H1 (cell line): Measurements from ENCODE around the gene FAM98A. TPM values are rescaled to one million over a fixed set of nuclear protein-coding genes. Genes with fewer than 3 reads are reported as not detected.

Source experiments
- GABPA ChIP-seq: IDR thresholded peaks from 2 replicates; pipeline ENCODE4 v1.6.1; 2011; ENCODE audit warnings: mild to moderate bottlenecking, low read length, moderate library complexity, borderline replicate concordance; ENCODE audit not compliant: insufficient read depth
- SP4 ChIP-seq: IDR thresholded peaks from 2 replicates; pipeline ENCODE4 v1.6.1; 2012; ENCODE audit warnings: low read length, inconsistent platforms
- polyA plus RNA-seq, 7 experiments: library from polyadenylated mRNA; depleted of rRNA in 3 of 7; stranded (reverse) in 5 of 7; unstranded in 2 of 7; fragments of >200 nt in 5 of 7; fragments of 200-250 nt in 2 of 7; gene quantifications; 1 replicate in 5 of 7; 2 replicates in 1 of 7; 4 replicates in 1 of 7; pipeline versions ENCODE4 v1.2.1 to v1.2.3, GENCODE V29; 2011 to 2013; ENCODE audit warnings: missing spikeins in 2 of 7, mixed read lengths in 2 of 7
- total RNA-seq: library from RNA; stranded (reverse); fragmentation: NEBNext Ultra II Directional; extraction: Animal tissue kit (Norgen Biotek cat#: 25700); gene quantifications from 2 replicates; pipeline ENCODE4 v1.2.1, GENCODE V29; 2021
- TF ChIP-seq, protein P1 (sequence below): fragments of 300-600 bp; sonication (generic); IDR thresholded peaks from 2 replicates; pipeline ENCODE4 v1.7.1; 2012; ENCODE audit warnings: low read length, moderate library complexity, mild to moderate bottlenecking, inconsistent platforms; ENCODE audit not compliant: insufficient replicate concordance

The FAM98A gene
- total and polyA plus RNA-seq, 2 of the 8 experiments (the other 6 are each of a cell fraction or from before 2014, with no cell fraction given), result 53.2 to 103 TPM

DNA sequence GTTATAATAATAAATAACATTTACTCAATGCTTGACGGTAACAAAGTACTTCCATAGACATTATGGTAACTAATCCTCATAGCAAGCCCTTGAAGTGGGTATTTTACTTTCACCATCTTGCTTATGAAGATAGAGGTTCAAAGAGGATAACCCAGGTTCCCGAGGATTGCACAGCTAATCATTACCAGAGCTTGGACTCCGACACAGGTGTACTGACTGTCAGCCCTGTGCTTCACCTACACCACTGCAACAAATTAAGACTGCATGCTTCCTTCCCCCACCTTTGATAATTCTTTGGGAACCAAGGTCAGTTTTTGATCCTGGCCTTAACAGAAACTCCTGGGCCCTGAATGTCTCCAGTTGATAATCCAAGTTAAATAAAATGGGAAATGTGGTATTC, 48.9 kb downstream of the FAM98A start (continued):
- TF ChIP-seq, protein P1, sequence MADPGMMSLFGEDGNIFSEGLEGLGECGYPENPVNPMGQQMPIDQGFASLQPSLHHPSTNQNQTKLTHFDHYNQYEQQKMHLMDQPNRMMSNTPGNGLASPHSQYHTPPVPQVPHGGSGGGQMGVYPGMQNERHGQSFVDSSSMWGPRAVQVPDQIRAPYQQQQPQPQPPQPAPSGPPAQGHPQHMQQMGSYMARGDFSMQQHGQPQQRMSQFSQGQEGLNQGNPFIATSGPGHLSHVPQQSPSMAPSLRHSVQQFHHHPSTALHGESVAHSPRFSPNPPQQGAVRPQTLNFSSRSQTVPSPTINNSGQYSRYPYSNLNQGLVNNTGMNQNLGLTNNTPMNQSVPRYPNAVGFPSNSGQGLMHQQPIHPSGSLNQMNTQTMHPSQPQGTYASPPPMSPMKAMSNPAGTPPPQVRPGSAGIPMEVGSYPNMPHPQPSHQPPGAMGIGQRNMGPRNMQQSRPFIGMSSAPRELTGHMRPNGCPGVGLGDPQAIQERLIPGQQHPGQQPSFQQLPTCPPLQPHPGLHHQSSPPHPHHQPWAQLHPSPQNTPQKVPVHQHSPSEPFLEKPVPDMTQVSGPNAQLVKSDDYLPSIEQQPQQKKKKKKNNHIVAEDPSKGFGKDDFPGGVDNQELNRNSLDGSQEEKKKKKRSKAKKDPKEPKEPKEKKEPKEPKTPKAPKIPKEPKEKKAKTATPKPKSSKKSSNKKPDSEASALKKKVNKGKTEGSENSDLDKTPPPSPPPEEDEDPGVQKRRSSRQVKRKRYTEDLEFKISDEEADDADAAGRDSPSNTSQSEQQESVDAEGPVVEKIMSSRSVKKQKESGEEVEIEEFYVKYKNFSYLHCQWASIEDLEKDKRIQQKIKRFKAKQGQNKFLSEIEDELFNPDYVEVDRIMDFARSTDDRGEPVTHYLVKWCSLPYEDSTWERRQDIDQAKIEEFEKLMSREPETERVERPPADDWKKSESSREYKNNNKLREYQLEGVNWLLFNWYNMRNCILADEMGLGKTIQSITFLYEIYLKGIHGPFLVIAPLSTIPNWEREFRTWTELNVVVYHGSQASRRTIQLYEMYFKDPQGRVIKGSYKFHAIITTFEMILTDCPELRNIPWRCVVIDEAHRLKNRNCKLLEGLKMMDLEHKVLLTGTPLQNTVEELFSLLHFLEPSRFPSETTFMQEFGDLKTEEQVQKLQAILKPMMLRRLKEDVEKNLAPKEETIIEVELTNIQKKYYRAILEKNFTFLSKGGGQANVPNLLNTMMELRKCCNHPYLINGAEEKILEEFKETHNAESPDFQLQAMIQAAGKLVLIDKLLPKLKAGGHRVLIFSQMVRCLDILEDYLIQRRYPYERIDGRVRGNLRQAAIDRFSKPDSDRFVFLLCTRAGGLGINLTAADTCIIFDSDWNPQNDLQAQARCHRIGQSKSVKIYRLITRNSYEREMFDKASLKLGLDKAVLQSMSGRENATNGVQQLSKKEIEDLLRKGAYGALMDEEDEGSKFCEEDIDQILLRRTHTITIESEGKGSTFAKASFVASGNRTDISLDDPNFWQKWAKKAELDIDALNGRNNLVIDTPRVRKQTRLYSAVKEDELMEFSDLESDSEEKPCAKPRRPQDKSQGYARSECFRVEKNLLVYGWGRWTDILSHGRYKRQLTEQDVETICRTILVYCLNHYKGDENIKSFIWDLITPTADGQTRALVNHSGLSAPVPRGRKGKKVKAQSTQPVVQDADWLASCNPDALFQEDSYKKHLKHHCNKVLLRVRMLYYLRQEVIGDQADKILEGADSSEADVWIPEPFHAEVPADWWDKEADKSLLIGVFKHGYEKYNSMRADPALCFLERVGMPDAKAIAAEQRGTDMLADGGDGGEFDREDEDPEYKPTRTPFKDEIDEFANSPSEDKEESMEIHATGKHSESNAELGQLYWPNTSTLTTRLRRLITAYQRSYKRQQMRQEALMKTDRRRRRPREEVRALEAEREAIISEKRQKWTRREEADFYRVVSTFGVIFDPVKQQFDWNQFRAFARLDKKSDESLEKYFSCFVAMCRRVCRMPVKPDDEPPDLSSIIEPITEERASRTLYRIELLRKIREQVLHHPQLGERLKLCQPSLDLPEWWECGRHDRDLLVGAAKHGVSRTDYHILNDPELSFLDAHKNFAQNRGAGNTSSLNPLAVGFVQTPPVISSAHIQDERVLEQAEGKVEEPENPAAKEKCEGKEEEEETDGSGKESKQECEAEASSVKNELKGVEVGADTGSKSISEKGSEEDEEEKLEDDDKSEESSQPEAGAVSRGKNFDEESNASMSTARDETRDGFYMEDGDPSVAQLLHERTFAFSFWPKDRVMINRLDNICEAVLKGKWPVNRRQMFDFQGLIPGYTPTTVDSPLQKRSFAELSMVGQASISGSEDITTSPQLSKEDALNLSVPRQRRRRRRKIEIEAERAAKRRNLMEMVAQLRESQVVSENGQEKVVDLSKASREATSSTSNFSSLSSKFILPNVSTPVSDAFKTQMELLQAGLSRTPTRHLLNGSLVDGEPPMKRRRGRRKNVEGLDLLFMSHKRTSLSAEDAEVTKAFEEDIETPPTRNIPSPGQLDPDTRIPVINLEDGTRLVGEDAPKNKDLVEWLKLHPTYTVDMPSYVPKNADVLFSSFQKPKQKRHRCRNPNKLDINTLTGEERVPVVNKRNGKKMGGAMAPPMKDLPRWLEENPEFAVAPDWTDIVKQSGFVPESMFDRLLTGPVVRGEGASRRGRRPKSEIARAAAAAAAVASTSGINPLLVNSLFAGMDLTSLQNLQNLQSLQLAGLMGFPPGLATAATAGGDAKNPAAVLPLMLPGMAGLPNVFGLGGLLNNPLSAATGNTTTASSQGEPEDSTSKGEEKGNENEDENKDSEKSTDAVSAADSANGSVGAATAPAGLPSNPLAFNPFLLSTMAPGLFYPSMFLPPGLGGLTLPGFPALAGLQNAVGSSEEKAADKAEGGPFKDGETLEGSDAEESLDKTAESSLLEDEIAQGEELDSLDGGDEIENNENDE, result no peak
- no peak for TF ChIP-seq GABPA
- no peak for TF ChIP-seq SP4
